K562 (cell line): ENCODE data around the gene CNRIP1. TPM values are rescaled to one million over a fixed set of nuclear protein-coding genes. Genes with fewer than 3 reads are reported as not detected.
A peak's percentile ranks its signal among the peaks of the same experiment; 100 is the strongest.

Source experiments
- BRF1 ChIP-seq: IDR thresholded peaks from 3 replicates; pipeline ENCODE4 v1.6.1; 2011; ENCODE audit warnings: borderline replicate concordance, mild to moderate bottlenecking; ENCODE audit not compliant: insufficient read length; ENCODE audit errors: extremely low read depth
- MAX ChIP-seq: sonication (generic); formaldehyde crosslinking; IDR thresholded peaks from 2 replicates; pipeline ENCODE4 v1.9.0; 2022; ENCODE audit warnings: mild to moderate bottlenecking, missing genetic modification reagents
- MECOM ChIP-seq: fragments of 250-450 bp; sonication (Bioruptor Pico); IDR thresholded peaks from 2 replicates; pipeline ENCODE4 v1.8.0; 2022; ENCODE audit warnings: inconsistent platforms
- NRF1 ChIP-seq, 2 experiments: fragments of 450-650 bp; IDR thresholded peaks in 1 of 2; conservative IDR thresholded peaks in 1 of 2; 2 replicates each; pipeline ENCODE4 v1.6.1; 2014; ENCODE audit warnings: mild to moderate bottlenecking in 2 of 2
- PHTF2 ChIP-seq: fragments of 250-450 bp; sonication (Bioruptor Pico); IDR thresholded peaks from 2 replicates; pipeline ENCODE4 v1.5.0; 2021; ENCODE audit warnings: mild to moderate bottlenecking
- POLR2G ChIP-seq: fragments of 200-400 bp; formaldehyde crosslinking; IDR thresholded peaks from 2 replicates; pipeline ENCODE4 v1.6.1; 2017; ENCODE audit warnings: low read depth, mild to moderate bottlenecking, antibody characterized with exemption, low read length, moderate library complexity
- RBFOX2 ChIP-seq: fragments of 200-400 bp; formaldehyde crosslinking; IDR thresholded peaks from 2 replicates; pipeline ENCODE4 v1.6.1; 2017; ENCODE audit warnings: low read depth, mild to moderate bottlenecking, low read length, moderate library complexity
- SMAD4 ChIP-seq: fragments of 250-450 bp; sonication (Bioruptor Pico); conservative IDR thresholded peaks from 2 replicates; pipeline ENCODE4 v1.8.0; 2021; ENCODE audit warnings: inconsistent platforms, mild to moderate bottlenecking, moderate library complexity
- VEZF1 ChIP-seq: fragments of 200-800 bp; sonication (Bioruptor generic); IDR thresholded peaks from 2 replicates; pipeline ENCODE4 v1.6.1; 2017; ENCODE audit warnings: missing genetic modification characterization, missing compliant biosample characterization
- ZBTB2 ChIP-seq: fragments of 450-650 bp; IDR thresholded peaks from 2 replicates; pipeline ENCODE4 v1.6.1; 2016; ENCODE audit warnings: antibody characterized with exemption
- ZBTB33 ChIP-seq: sonication (generic); formaldehyde crosslinking; IDR thresholded peaks from 2 replicates; pipeline ENCODE4 v1.8.1; 2023; ENCODE audit warnings: mild to moderate bottlenecking, missing genetic modification reagents
- ZBTB7A ChIP-seq: IDR thresholded peaks from 2 replicates; pipeline ENCODE4 v1.6.1; 2011; ENCODE audit warnings: low read depth, mild to moderate bottlenecking, low read length, moderate library complexity, borderline replicate concordance; ENCODE audit not compliant: control insufficient read depth
- ZNF511 ChIP-seq: sonication (generic); formaldehyde crosslinking; IDR thresholded peaks from 2 replicates; pipeline ENCODE4 v1.8.0; 2022; ENCODE audit warnings: mild to moderate bottlenecking, missing genetic modification reagents
- polyA plus RNA-seq, 8 experiments: library from polyadenylated mRNA; depleted of rRNA in 4 of 8; stranded (reverse) in 5 of 8; unstranded in 3 of 8; fragments of >200 nt; fragmentation: Nextera tagmentation in 2 of 8; fragmentation: Illumina TruSeq in 1 of 8; extraction: Ambion mirVana in 2 of 8; extraction: Trizol in 1 of 8; gene quantifications; 2 replicates each; pipeline versions ENCODE4 v1.2.1 to v1.2.3, GENCODE V29; 2011 to 2014; ENCODE audit warnings: inconsistent platforms in 1 of 8, missing spikeins in 1 of 8
- total RNA-seq, 7 experiments: library from RNA; depleted of rRNA in 6 of 7; stranded (reverse); fragments of >200 nt in 6 of 7; fragmentation: Illumina TruSeq in 2 of 7; extraction: Trizol in 2 of 7; gene quantifications; 2 replicates each; pipeline versions ENCODE4 v1.2.1 to v1.2.3, GENCODE V29; 2011 to 2021; ENCODE audit warnings: low replicate concordance in 1 of 7

The CNRIP1 gene
- total and polyA plus RNA-seq, 9 of the 15 experiments (the other 6 are each of a cell fraction or from before 2014, with no cell fraction given): 0.59 to 2.1 (median 1.5) TPM

- TF ChIP-seq PHTF2 (CRISPR knock-in tag) (no peak), MECOM (CRISPR knock-in tag) (no peak), RBFOX2 (peak; percentile 69), MAX (CRISPR knock-in tag) (peak; percentile 46; the same call in 1 of the 2 replicates), ZBTB2 (no peak), ZBTB33 (CRISPR knock-in tag) (peak; percentile 49; the same call in 1 of the 2 replicates), SMAD4 (CRISPR knock-in tag) (peak; percentile 33; the same call in 1 of the 2 replicates), POLR2G (peak; percentile 75), ZNF511 (CRISPR knock-in tag) (0 out of 2 replicates have a peak, but pooled peaks have one; percentile 38), BRF1 (no peak), VEZF1 (CRISPR knock-in tag) (peak; percentile 90), ZBTB7A (peak; percentile 26; the same call in 1 of the 2 replicates), NRF1 (conservative IDR thresholded peaks at IDR 0.05 in 1 of 2, IDR thresholded peaks at IDR 0.05 in 1 of 2) (peak in 1 of 2 experiments; percentile 36; a peak in 2 of 4 replicates)
Measured at GRCh38 chr2:68319398-68320117, at the start of gene CNRIP1 (continued).
